H1 (cell line): Measurements from ENCODE around the gene CCT3. TPM values are rescaled to one million over a fixed set of nuclear protein-coding genes. Genes with fewer than 3 reads are reported as not detected.

Source experiments
- BRCA1 ChIP-seq: IDR thresholded peaks from 2 replicates; pipeline ENCODE4 v1.6.1; 2012; ENCODE audit warnings: low read depth, low read length, improper control_type of control experiment
- SP1 ChIP-seq: IDR thresholded peaks from 2 replicates; pipeline ENCODE4 v1.6.1; 2011; ENCODE audit warnings: low read depth, low read length
- TCF12 ChIP-seq: IDR thresholded peaks from 2 replicates; pipeline ENCODE4 v1.6.1; 2011; ENCODE audit warnings: low read depth, mild to moderate bottlenecking, low read length
- YY1 ChIP-seq: IDR thresholded peaks from 2 replicates; pipeline ENCODE4 v1.6.1; 2011; ENCODE audit warnings: low read depth, mild to moderate bottlenecking, low read length
- polyA plus RNA-seq, 7 experiments: library from polyadenylated mRNA; depleted of rRNA in 3 of 7; stranded (reverse) in 5 of 7; unstranded in 2 of 7; fragments of >200 nt in 5 of 7; fragments of 200-250 nt in 2 of 7; gene quantifications; 1 replicate in 5 of 7; 2 replicates in 1 of 7; 4 replicates in 1 of 7; pipeline versions ENCODE4 v1.2.1 to v1.2.3, GENCODE V29; 2011 to 2013; ENCODE audit warnings: missing spikeins in 2 of 7, mixed read lengths in 2 of 7
- total RNA-seq: library from RNA; stranded (reverse); fragmentation: NEBNext Ultra II Directional; extraction: Animal tissue kit (Norgen Biotek cat#: 25700); gene quantifications from 2 replicates; pipeline ENCODE4 v1.2.1, GENCODE V29; 2021
- TF ChIP-seq, protein P1 (sequence below): IDR thresholded peaks from 2 replicates; pipeline ENCODE4 v1.6.1; 2011; ENCODE audit warnings: low read length, improper control_type of control experiment

CCT3 gene
- total and polyA plus RNA-seq, 2 of the 8 experiments (the other 6 are each of a cell fraction or from before 2014, with no cell fraction given) = 431 to 480 TPM

- TF ChIP-seq SP1 = no peak
- TF ChIP-seq YY1 = no peak
- TF ChIP-seq BRCA1 = no peak
- TF ChIP-seq TCF12 = no peak
- TF ChIP-seq, protein P1, sequence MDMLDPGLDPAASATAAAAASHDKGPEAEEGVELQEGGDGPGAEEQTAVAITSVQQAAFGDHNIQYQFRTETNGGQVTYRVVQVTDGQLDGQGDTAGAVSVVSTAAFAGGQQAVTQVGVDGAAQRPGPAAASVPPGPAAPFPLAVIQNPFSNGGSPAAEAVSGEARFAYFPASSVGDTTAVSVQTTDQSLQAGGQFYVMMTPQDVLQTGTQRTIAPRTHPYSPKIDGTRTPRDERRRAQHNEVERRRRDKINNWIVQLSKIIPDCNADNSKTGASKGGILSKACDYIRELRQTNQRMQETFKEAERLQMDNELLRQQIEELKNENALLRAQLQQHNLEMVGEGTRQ = no peak
Measured at GRCh38 chr1:156366378-156367166, 28.5 kb upstream of the CCT3 start (continued).
